Activated naive CD4-positive, alpha-beta T cell treated with anti-CD3 and anti-CD28 coated beads, Interleukin-2, amount 50 U/mL, for 16 hours (primary cell): Measurements from ENCODE around the gene RNF13.
"Not testable (repeated sequence)": the region's sequence is repeated elsewhere in the genome, so short reads cannot be mapped to it uniquely, and the experiment has no call there.

Experiments
- DNase-seq: peaks from one replicate; pipeline ENCODE4 v3.0.0-alpha.2; 2020

Gene RNF13

DNA sequence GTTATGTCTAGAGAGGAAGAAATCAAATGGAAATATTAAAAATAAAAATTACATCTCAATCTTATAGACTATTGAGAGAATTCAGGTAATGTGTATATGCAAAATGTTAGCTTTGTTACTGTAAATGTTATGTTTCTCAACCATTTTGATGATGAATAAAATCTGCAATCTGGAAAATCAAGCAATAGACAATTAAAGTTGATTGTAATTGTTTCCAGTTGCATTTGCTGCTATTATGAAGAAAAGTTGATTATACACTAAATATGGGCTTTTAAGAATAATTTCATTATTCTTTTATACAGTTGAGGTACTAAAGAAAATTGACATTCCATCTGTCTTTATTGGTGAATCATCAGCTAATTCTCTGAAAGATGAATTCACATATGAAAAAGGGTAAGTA, 88.8 kb downstream of the RNF13 start:
- no peak for DNase-seq

DNA sequence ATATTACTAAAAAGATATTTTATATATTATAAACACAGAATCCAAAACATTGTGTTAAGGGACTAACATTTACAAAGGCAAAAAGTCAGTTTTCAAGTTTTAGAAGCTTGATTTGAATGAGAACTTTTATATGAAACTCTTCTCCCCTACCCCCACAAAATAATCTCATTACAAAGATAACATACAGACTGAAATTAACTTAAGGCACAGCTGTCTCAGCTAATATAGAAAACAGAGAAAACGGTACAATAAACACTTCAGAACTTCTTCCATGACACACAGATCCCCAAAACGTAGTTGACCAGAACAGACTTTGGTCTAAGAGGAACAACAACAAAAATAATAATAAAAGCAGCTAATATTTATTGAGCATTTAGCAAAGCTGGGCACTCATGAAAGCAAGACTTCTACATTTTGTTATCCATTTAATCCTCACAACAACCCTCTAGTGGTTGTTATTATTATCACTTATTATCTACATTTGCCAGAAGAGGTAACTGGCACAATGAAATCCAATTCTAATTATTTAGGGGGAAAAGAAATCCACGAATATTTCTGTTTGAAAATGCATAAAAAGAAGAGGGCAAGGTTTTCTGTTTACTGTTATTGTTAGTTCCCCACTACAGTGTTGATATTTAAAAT, 89.6 kb downstream of the RNF13 start:
- no peak for DNase-seq

DNA sequence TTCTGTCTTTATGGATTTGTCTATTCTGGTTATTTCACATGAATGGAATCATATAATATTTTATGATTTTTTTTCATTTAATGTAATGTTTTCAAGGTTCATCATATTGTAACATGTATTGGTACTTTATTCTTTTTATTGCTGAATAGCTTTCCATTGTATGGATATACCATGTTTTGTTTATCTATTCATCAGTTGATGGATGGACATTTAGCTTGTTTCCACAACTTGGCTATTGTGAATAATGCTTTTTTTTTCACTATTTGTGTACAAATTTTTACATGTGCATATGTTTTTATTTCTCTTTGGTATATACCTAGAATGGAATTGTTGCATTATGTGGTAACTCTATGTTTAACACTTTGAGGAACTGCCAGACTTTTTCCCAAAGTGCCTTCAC, 93.0 kb downstream of the RNF13 start:
- DNase-seq: no peak

DNA sequence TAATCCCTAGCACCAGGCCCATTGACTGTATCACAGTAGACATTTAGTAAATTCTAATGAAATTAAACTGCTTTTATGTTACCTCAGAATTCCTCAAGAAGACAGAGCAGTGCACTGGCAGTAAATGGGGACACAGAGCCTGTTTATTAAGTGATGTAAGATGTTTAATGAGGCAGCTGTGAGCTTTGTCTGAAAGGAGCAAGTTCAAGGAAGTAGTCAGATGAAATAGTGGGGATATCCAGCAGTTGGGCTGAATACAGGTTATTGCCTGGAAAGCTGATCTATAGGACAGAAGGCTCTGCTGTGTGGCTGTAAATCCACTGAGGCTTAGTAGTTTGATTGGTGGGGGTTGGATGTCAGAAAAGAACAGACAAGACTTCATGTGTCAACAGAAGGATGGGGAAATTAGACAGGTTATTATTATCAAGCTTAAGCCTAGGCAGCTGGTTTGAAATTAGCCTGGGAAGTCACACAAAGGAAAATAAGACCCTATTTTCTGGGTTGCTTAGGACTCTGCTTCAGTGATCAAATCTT, 95.5 kb downstream of the RNF13 start:
- no peak for DNase-seq

DNA sequence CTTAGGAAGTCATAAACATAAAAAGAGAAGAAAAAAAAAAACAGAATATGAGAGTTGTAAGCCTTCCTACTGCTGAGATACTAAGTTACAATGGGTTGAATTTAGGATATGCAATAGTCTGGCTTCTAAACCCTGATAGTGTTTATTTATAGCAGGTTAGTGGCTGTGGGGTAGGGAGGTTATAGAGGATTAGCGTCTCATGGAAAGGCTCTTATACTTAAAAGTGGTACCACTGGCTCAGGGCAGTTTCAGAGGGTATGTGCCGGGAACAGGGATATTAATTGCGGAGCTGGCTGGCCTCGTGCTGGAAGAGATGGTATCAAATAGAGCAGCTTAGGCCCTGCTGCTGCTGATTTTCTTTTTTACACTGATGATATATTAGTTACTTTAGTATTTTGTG, 96.9 kb downstream of the RNF13 start:
- no peak for DNase-seq

DNA sequence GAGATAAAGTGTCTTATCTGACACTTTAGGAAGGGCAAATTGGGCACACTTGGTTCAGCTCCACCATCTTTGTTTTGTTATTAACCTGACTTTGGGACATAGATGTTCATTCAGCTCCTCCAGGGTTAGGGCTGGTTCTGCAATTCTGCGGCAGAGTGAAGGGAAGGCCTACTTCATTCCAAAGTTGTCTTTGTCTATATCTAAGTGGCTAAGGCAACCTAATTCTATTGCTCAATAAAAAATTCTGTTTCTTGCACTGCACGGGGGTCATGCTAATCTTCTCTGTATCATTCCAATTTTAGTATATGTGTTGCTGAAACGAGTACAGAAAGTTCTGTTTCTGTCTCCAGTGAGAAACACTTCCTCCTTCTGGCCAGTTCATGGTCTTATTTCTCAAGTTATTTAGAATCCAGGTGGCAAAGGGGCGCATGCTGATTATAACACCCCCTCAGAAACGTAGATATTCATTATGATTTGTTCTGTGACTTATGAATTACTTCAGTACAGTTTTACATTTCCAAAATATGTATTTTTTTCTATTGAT, 104.2 kb downstream of the RNF13 start:
- no peak for DNase-seq

DNA sequence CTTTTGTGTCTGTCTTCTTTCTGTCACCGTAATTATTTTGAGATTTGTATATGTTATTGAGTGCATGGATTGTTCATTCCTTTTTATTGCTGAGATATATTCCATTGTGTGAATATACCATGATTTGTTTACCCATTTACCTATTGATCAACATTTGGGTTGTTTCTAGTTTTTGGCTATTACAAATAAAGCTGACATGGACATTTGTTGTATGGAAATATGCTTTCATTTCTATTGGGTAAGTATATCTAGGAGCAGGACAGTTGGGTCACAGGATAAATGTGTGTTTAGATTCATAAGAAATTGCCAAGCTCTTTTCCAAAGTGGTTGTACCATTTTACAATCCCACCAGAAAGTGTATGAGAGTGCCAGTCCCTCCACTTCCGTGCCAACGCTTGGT, 106.5 kb downstream of the RNF13 start:
- no peak for DNase-seq

DNA sequence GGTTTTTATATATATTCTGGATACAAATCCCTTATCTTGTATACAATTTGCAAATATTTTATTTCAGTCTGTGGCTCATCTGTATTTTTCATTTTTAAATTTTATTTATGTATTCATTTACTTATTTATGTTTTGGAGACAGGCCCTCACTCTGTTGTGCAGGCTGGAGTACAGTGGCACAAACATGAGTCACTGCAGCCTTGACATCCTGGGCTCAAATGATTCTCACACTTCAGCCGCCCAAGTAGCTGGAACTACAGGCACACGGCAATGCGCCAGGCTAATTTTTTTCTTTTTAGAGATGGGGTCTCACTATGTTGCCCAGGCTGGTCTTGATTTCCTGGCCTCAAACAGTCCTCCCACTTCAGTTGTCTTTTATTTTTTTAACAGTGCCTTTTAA, 107.1 kb downstream of the RNF13 start:
- DNase-seq: no peak

DNA sequence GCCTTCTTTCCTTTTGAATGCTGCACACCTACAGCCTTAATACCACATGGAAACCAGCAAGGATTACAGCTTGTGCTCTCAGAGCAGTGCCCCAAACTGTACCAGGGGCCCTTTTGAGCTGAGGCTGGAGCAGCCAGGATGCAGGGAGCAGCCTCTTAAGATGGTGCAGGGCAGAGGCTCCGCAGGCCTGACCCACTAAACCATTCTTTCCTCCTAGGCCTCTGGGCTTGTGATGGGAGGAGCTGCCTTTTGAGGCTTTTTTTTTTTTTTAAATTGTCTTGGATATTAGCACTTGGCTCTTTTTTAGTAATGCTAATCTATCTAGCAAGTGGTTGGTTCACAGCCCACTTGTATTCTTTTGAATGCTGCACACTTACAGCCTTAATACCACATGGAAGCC, 120.0 kb downstream of the RNF13 start:
- no peak for DNase-seq

DNA sequence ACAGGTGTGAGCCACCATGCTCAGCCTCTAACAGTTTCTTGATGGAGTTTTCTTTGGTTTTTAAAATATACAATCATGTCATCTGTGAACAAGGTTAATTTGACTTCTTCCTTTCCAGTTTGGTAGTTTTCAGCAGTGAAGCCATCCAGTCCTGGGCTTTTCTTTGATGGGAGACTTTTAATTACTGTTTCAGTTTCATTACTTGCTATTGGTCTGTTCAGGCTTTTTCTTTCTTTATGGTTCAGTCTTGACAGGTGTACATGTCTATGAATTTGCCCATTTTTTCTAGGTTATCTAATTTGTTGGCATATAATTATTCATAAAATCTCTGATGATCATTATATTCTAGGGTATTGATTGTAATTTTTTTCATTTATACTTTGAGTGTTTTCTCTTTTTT, 120.8 kb downstream of the RNF13 start:
- no peak for DNase-seq

DNA sequence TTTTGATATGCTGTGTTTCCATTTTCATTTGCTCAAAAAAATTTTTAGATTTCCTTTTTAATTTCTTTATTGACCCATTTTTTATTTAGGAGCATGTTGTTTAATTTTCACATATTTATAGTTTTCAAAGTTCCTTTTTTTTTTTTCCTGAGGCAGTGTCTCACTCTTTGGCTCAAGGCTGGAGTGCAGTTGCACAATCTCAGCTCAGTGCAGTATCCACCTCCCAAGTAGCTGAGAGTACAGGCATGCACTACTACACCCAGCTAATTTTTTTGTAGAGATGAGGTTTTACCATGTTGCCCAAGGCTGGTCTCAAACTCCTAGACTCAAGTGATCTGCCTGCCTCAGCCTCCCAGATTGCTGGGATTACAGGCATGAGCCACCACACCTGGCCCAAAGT, 121.5 kb downstream of the RNF13 start:
- DNase-seq: no peak

DNA sequence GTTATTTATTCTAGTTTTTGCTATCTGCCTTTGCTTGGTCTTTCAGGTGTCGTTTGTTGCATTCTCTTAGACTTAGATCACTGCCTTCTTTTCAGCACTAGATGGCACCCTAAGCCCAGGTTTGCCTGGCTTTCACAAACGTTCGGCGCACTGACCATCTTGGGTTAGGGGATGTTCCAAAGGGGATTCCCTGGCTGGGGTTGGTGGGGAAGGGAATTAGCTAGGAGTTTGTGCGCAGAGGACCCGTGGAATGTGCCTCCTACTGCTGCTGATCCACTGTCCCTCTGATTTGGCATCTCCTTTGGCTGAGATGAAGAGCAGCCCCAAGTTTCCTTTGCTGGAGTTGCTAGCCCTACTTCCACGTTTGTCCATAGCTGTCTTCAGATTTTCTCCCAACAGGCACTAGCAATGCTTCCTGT, 123.8 kb downstream of the RNF13 start:
- DNase-seq: peak; percentile 28

DNA sequence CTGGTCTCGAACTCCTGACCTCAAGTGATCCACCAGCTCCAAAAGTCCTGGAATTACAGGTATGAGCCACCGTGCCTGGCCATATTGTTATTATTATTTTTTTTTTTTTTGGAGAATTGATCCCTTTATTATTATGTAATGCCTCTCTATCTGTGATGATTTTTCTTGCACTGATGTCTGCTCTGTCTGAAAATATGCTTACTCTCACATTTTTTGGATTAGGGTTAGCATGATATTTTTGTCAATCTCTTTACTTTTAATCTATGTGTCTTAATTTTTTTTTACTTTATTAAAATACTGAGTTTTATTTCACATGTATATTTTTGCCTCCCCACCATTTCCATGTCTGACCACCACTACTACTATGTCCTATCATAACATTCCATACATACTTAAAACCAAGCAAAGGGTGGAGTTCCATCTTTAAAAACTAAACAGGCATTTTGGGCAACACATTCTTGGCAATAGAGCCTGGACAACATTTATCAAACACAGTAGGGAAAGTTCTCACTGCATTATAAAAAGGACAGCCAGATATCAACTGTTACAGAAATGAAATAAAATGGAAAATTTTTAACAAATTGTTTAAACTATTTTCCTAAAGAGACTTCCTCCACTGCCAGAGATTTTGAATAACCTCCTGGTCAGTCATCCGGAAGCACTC, 125.5 kb downstream of the RNF13 start:
- not testable (repeated sequence) for DNase-seq

DNA sequence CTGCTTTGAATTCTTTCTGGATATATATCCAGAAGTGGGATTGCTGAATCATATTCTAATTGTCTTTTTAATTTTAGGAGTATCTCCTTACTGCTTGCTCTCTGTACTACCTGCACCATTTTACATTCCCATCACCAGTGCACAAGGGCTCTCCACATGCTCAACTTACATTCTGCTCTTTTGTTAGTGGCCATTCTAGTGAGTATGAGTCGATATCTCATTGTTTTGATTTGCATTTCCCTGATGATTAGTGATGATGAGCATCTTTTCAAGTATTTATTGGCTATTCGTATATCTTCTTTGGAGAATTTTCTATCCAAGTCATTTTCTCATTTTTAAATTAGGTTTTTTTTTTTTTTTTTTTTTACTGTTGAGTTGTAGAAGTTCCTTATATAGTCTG, 128.2 kb downstream of the RNF13 start:
- DNase-seq: no peak

DNA sequence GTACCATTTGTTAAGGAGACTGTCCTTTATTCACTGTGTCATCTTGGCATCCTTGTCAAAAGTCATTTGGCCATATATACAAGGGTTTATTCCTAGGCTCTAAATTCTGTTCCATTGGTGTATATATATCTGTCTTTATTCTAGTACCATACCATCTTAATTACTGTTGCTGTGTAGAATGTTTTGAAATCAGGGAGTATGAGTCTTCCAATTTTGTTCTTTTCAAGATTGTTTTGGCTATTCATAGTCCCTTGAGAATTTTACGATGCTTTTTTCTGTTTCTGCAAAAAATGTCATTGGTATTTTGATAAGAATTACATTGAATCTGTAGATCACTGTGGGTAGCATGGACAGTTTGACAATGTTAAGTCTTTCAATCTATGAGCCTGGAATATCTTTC, 128.9 kb downstream of the RNF13 start:
- DNase-seq: no peak

DNA sequence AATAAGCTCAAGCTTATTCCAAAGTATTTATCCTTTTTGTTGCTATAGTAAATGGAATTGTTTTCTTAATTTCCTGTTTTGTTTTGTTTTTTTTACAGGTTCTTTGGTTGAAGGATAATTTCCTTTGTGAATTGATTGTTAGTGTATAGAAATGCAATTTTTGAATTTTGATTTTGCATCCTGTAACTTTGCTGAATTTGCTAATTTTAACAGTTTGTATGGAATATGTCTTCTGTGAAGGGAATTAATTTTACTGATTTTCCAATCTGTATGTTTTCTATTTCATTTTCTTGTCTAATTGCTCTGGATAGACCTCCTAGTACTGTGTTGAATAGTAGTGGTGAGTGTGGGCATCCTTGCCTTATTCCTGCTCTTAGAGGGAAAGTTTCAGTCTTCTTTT, 129.4 kb downstream of the RNF13 start:
- DNase-seq: no peak

DNA sequence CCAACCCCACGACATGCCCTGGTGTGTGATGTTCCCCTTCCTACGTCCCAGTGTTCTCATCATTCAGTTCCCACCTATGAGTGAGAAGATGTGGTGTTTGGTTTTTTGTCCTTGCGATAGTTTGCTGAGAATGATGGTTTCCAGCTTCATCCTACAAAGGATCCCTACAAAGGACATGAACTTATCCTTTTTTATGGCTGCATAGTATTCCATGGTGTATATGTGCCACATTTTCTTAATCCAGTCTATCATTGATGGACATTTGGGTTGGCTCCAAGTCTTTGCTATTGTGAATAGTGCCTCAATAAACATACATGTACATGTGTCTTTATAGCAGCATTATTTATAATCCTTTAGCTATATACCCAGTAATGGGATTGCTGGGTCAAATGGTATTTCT, 131.0 kb downstream of the RNF13 start:
- not testable (repeated sequence) for DNase-seq

DNA sequence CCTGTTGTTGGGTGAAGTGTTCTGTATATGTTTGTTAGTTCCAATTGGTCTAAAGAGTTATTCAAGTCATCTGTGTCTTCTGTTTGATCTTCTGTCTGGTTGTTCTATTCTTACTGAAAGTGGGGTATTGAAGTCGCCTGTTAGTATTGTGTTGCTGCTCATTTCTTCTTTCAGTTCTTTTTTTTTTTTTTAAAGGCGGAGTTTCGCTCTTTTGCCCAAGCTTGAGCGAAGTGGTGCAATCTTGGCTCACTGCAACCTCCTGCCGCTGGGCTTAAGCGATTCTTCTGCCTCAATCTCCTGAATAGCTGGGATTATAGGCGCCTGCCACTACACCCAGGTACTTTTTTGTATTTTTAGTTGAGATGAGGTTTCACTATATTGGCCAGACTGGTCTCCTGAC, 134.2 kb downstream of the RNF13 start:
- DNase-seq: no peak

DNA sequence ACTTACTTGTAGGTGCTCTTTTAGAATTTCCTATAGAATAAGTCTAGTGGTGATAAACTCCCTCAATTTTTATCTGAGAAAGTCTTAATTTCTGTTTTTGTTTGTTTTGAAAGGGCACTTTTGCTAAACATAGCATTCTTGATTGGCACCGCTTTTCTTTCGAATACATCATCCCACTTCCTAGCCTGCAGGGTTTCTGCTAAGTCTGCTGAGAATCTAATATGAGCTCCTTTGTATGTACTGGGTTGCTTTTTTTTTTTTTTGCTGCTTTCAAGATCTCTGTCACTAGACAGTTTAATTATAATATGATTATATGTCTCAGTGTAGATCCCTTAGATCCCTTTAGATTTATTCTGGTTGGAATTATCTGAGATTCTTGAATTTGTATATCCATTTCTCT, 136.2 kb downstream of the RNF13 start:
- DNase-seq: no peak

DNA sequence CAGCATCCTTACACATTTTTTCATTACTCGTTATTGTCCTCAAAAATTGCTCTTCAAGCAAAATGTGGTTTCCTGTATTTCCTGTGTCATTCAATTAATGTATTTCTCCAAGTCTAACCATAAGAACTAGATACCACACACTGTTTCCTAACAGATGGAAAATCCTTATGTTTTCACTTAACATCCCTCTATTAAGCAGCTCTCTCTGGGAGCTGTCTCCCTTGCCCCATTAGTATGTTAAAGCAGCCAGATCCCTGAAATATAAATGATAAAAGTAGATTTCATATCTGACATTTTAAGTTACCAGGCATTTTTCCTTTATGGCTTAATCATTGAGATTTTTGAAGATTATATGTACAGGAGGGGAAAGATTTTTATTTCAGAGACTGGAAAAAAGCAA, 141.8 kb downstream of the RNF13 start:
- no peak for DNase-seq

DNA sequence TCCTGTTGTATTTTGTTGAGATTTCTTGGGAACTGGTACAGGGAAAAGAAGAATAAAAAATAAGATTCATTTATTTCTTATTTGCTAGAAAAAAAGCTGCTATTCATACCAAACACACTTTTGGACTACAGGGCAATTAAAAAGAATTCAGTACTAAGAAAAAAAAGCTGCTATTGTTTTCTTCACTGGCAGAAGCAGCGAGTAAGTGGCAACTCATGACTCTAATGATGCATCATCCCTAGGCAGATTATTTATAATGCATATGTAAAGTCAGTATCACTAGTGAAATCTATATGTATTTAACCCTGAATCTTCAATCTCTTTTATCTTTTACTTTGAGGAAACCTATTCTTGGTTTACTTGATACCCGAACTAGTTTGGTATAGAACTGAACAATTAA, 142.4 kb downstream of the RNF13 start:
- DNase-seq: no peak

DNA sequence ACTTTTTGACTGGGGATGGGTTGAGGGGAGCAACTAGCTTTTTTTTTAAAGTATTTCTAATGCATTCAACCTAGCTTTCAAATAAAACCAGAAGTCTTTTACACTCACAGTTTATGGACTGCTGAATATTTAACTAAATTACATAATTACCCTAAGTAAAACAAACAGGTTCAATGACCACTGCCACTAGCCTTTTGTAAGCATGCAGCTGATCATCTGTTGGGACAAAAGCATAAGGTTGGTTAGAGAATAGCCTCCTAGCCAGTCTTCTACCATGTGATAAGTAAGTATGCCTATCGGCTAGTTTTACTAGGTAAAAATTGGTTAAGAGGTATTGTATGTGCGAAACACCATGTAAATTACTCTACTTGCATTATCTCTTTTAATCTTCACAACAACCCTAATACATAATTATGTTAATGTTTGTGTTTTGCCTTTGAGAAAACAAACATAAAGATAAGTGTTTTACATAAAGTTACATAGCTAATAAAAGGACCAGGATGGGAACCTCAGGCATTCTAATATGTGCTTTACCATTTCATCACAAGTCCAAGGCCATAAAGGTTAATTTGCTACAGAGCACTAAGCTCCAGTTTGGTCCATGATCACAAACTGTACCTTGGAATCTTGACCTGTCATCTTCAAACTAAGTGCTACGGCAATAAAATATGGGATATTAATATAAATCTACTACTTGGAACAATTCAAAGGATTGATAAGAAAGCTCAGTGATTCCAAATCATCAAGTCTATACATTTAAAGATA, 144.5 kb downstream of the RNF13 start:
- no peak for DNase-seq

DNA sequence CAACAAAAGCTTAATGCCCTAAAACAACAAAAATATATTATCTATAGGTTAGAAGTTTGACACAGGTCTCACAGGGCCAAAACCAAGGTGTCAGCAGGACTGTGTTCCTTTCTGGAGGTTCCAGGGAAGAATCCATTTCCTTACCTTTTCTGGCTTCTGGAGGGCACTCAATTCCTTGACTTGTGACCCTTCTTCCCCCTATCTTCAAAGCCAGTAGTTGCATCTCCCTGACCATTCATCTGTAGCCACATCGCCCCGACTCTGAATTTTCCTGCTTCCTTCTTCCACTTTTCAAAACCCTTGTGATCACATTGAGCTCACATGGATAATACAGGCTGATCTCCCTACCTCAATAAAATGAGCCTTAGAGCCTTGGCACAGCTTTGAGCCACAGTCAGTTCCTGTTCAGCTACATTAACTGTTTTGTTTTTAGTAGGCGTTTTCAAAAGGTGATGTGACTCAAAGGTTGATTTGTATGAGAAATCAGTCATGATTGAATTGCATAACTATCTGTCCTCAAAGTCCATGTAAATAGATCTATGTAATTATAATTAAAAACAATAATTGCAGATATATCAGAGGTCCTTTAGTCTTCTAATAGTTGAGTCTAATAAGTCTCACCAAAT, 145.3 kb downstream of the RNF13 start:
- no peak for DNase-seq
